NCI-H524 treated with DMSO at 0.1 percent for 48 hours (cell line): ENCODE results near the gene FYCO1.

Source experiments
- DNase-seq: peaks from one replicate; lab custom pipeline; 2025; lab: John Stamatoyannopoulos, UW

The FYCO1 gene

GRCh38 chr3:45943207-45943846 is 52.3 kb downstream of the FYCO1 start, which contains the start of gene CXCR6:
CXCR6 (plus strand) TSS chr3:45943464; CDS start chr3:45946482, 3,018 bp downstream.
- no peak for DNase-seq

GRCh38 chr3:45942051-45942825 is 53.4 kb downstream of the FYCO1 start:
- no peak for DNase-seq

- no peak for DNase-seq
These were observed 54.8 kb downstream of the FYCO1 start for GRCh38 chr3:45940781-45941365.

GRCh38 chr3:45940004-45940780 is 55.4 kb downstream of the FYCO1 start:
- no peak for DNase-seq

GRCh38 chr3:45939341-45939771 is 56.3 kb downstream of the FYCO1 start:
- DNase-seq, result peak; percentile 74

GRCh38 chr3:45938864-45939263 is 56.8 kb downstream of the FYCO1 start:
- peak; percentile 56 for DNase-seq

GRCh38 chr3:45938043-45938435 is 57.6 kb downstream of the FYCO1 start:
- no peak for DNase-seq

- DNase-seq, result no peak
These were observed 58.2 kb downstream of the FYCO1 start for GRCh38 chr3:45937206-45938042.

GRCh38 chr3:45936261-45936660 is 59.4 kb downstream of the FYCO1 start:
- DNase-seq, result no peak

- no peak for DNase-seq
These were observed 62.0 kb downstream of the FYCO1 start for GRCh38 chr3:45933591-45933990.

GRCh38 chr3:45932112-45932511 is 63.5 kb downstream of the FYCO1 start:
- DNase-seq, result no peak

- peak; percentile 30 for DNase-seq
These were observed 64.1 kb downstream of the FYCO1 start for GRCh38 chr3:45931496-45931895.

GRCh38 chr3:45929042-45929679 is 66.5 kb downstream of the FYCO1 start:
- no peak for DNase-seq

- DNase-seq, result no peak
These were observed 67.7 kb downstream of the FYCO1 start for GRCh38 chr3:45927881-45928280.

- DNase-seq, result no peak
These were observed 71.9 kb downstream of the FYCO1 start for GRCh38 chr3:45923755-45924154.

GRCh38 chr3:45922950-45923590 is 72.6 kb downstream of the FYCO1 start:
- no peak for DNase-seq

- DNase-seq, result no peak
These were observed 73.6 kb downstream of the FYCO1 start for GRCh38 chr3:45922039-45922326.

GRCh38 chr3:45921158-45922038 is 74.2 kb downstream of the FYCO1 start:
- DNase-seq, result no peak

- DNase-seq, result peak; percentile 38
These were observed 78.3 kb downstream of the FYCO1 start for GRCh38 chr3:45917146-45917898.
